Measurements from ENCODE around the gene SURF4. TPM values are rescaled to one million over a fixed set of nuclear protein-coding genes. Genes with fewer than 3 reads are reported as not detected.

SURF4 gene
- total and polyA plus RNA-seq, 10 donors, result 21.9 to 115 (median 90.0) TPM

GRCh38 chr9:133384736-133385321 is 9.0 kb upstream of the SURF4 start:
- Histone ChIP-seq H3K4me3 (no peak overlapping the region), H3K4me1 (peaks cover 0 to 8% (median 0%) of the 10 kb centered on the region in 6 donors), H3K9me3 (no peaks in the 10 kb centered on the region), H3K27me3 (replicated peaks in 1 of 7) (peaks cover 0 to 3% (median 0%) of the 10 kb centered on the region in 7 donors), H3K36me3 (no peaks in the 10 kb centered on the region), H3K27ac (no peak overlapping the region)
- intact Hi-C loops (cut with DNase I; ENCODE audit: low total_unique reads), result no loop called here
- TF ChIP-seq, protein P1, sequence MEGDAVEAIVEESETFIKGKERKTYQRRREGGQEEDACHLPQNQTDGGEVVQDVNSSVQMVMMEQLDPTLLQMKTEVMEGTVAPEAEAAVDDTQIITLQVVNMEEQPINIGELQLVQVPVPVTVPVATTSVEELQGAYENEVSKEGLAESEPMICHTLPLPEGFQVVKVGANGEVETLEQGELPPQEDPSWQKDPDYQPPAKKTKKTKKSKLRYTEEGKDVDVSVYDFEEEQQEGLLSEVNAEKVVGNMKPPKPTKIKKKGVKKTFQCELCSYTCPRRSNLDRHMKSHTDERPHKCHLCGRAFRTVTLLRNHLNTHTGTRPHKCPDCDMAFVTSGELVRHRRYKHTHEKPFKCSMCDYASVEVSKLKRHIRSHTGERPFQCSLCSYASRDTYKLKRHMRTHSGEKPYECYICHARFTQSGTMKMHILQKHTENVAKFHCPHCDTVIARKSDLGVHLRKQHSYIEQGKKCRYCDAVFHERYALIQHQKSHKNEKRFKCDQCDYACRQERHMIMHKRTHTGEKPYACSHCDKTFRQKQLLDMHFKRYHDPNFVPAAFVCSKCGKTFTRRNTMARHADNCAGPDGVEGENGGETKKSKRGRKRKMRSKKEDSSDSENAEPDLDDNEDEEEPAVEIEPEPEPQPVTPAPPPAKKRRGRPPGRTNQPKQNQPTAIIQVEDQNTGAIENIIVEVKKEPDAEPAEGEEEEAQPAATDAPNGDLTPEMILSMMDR (IDR thresholded peaks at IDR 0.05 in 8 of 11, conservative IDR thresholded peaks at IDR 0.05 in 3 of 11), result no peak
- no peak for TF ChIP-seq POLR2A (IDR thresholded peaks at IDR 0.05)
- no peak for TF ChIP-seq POLR2AphosphoS5 (IDR thresholded peaks at IDR 0.05)
- DNase-seq, result no peak
- WGBS, 5 donors, result 88 to 97% (median 93%) methylated on average over 17 of the region's 17 CpGs

- Histone ChIP-seq H3K4me1 (peaks cover 0 to 8% (median 0%) of the 10 kb centered on the region in 6 donors), H3K4me3 (no peak overlapping the region), H3K27me3 (replicated peaks in 1 of 7) (no peaks in the 10 kb centered on the region), H3K27ac (no peak overlapping the region), H3K36me3 (no peaks in the 10 kb centered on the region), H3K9me3 (no peaks in the 10 kb centered on the region)
- no peak for TF ChIP-seq POLR2AphosphoS5 (IDR thresholded peaks at IDR 0.05)
- TF ChIP-seq, protein P1 (IDR thresholded peaks at IDR 0.05 in 8 of 11, conservative IDR thresholded peaks at IDR 0.05 in 3 of 11), result no peak
- TF ChIP-seq POLR2A (IDR thresholded peaks at IDR 0.05), result no peak
- no peak for DNase-seq
- intact Hi-C loops (cut with DNase I; ENCODE audit: low total_unique reads), result no loop called here
- 89 to 96% (median 93%) methylated on average over 3 of the region's 3 CpGs for WGBS, 5 donors
Observed at GRCh38 chr9:133383438-133383837, 7.6 kb upstream of the SURF4 start.

- intact Hi-C loops (cut with DNase I; ENCODE audit: low total_unique reads), result no loop called here
- 80 to 91% (median 86%) methylated on average over 4 of the region's 4 CpGs for WGBS, 5 donors
- H3K27ac ChIP-seq, result no peak overlapping the region
- TF ChIP-seq, protein P1 (IDR thresholded peaks at IDR 0.05 in 8 of 11, conservative IDR thresholded peaks at IDR 0.05 in 3 of 11), result no peak
- TF ChIP-seq POLR2AphosphoS5 (IDR thresholded peaks at IDR 0.05), result no peak
- TF ChIP-seq POLR2A (IDR thresholded peaks at IDR 0.05), result no peak
- peaks cover 0 to 8% (median 0%) of the 10 kb centered on the region in 6 donors for H3K4me1 ChIP-seq
- DNase-seq, result no peak
- H3K36me3 ChIP-seq, result no peaks in the 10 kb centered on the region
- no peaks in the 10 kb centered on the region for H3K27me3 ChIP-seq (replicated peaks in 1 of 7)
- H3K9me3 ChIP-seq, result no peaks in the 10 kb centered on the region
- no peak overlapping the region for H3K4me3 ChIP-seq
Observed at GRCh38 chr9:133382507-133383141, 6.8 kb upstream of the SURF4 start.

DNA sequence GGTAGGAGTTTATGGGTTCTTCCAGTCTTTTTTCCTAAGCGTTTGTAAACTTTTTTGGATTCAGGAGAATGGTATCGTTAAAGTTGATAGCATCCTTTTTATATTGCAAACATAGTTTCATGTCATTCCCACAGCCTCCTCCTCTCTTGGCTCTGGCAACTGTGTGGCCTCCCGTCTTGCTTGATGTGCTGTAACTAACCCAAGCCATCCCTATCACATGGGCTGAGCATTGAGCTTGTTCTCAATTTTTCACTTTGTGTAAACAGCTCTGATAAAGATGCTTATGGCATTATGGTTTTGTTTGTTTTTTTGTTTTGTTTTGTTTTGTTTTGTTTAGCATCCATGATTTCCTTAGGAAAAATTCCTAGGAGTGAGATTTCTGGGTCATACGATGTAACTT is 4.9 kb upstream of the SURF4 start:
- no peak overlapping the region for H3K27ac ChIP-seq
- no peaks in the 10 kb centered on the region for H3K36me3 ChIP-seq
- peaks cover 5 to 20% (median 8%) of the 10 kb centered on the region in 6 donors for H3K4me1 ChIP-seq
- WGBS, 5 donors, result 89 to 97% (median 90%) methylated on average over 4 of the region's 4 CpGs
- TF ChIP-seq, protein P1 (IDR thresholded peaks at IDR 0.05 in 8 of 11, conservative IDR thresholded peaks at IDR 0.05 in 3 of 11), result no peak
- no peak for TF ChIP-seq POLR2A (IDR thresholded peaks at IDR 0.05)
- no peak for TF ChIP-seq POLR2AphosphoS5 (IDR thresholded peaks at IDR 0.05)
- DNase-seq, result no peak
- no peak overlapping the region for H3K4me3 ChIP-seq
- intact Hi-C loops (cut with DNase I; ENCODE audit: low total_unique reads), result no loop called here
- no peaks in the 10 kb centered on the region for H3K9me3 ChIP-seq
- no peaks in the 10 kb centered on the region for H3K27me3 ChIP-seq (replicated peaks in 1 of 7)
